Activated CD4-positive, alpha-beta T cell treated with anti-CD3 and anti-CD28 coated beads, Interleukin-2, Interleukin-4, amounts not matched to agents 100 ng/mL and 50 ng/mL, durations not matched to agents 16 hours and 8 hours (primary cell): Measurements from ENCODE around the gene PRPH.
A peak's percentile ranks its signal among the peaks of the same experiment; 100 is the strongest.
"Not testable (repeated sequence)": the region's sequence is repeated elsewhere in the genome, so short reads cannot be mapped to it uniquely, and the experiment has no call there.

ENCODE experiments used
- DNase-seq: peaks from one replicate; pipeline ENCODE4 v3.0.0-alpha.2; 2020; ENCODE audit warnings: low spot score

Gene PRPH

DNA sequence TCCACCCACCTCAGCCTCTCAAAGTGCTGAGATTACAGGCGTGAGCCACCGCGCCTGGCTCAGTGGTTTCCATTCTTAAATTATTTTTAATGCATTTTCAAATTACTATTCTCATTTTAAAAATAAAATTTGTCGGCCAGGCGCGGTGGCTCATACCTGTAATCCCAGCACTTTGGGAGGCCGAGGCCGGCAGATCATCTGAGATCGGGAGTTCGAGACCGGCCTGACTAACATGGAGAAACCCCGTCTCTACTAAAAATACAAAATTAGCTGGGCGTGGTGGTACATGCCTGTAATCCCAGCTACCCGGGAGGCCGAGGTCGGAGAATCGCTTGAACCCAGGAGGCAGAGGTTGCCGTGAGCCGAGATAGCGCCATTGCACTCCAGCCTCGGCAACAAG is 38.8 kb downstream of the PRPH start:
- not testable (repeated sequence) for DNase-seq

DNA sequence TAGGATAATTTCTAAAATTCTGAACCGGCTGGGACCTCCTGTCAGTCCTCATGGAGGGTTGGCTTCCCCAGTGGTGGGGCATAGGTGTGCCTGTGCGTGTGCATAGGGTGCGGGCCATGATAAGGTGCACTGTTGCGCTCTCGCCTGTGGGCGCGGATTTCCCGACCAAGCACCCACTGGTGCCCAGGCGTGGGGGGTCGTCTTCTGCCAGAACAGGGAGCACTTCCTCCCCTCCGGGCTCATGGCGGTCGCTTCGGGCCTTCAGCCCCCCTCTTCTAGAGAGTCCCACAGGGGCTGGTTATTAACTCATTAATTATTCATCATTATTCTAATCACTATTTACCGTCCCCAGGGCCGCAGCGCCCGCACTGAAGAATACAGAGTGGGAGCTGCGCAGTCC is 39.3 kb downstream of the PRPH start:
- no peak for DNase-seq

DNA sequence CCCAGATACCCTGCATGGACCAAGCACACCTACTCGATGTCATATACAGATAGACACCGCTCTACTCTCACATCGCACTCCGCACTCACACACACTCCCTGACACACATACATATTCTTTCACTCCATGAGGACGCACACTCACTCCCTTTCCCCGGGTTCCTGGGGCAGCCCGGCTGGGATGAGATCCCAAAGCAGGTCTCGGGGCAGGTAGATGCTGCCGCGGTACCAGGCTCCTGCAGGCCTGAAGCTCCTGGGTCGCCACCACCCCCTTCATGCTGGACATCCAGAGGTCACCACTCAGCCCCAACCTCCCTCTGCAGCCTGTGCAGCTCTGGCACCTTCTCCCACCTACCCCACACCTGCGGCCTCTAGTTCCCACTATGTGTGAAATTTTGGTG is 39.7 kb downstream of the PRPH start:
- no peak for DNase-seq

DNA sequence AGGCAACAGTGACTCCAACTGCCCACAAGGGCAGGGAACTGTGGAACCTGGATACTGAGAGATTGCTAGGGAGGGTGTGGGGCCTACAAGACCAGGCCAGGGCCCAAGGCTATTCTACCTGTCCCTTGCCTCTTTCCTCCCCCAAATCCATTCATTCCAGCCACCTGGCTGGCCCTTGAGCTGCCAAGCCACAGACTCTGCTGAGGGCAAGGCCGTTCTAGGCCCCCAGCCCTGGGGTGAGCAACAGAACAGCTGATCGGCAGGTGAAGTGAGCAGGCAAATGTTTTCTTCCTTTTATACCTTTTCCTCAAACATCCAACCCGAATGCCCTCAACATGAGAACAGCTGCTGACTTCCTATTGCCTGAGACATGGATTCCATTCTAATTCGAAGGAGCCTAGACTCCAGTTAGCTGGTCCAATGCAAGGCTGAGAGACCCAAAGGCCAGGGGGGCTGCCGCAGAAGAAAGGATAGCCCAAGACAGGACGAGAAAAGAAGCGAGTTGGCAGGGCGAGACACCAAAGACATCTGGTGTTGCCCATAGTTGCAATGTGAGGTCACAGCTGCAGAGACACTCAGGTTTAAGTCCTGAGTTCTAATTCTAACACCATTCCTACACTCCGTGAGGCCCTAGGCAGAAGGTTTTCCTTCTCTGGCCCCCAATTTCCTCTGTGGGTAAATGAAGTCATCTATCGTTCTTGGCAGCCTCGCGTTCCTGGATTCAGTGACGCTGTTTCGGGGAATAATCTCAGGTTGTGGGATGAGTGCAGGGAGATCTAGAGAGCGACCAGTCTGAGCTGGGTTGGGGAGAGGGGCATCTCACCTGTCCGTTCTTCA is 40.4 kb downstream of the PRPH start:
- DNase-seq = no peak

DNA sequence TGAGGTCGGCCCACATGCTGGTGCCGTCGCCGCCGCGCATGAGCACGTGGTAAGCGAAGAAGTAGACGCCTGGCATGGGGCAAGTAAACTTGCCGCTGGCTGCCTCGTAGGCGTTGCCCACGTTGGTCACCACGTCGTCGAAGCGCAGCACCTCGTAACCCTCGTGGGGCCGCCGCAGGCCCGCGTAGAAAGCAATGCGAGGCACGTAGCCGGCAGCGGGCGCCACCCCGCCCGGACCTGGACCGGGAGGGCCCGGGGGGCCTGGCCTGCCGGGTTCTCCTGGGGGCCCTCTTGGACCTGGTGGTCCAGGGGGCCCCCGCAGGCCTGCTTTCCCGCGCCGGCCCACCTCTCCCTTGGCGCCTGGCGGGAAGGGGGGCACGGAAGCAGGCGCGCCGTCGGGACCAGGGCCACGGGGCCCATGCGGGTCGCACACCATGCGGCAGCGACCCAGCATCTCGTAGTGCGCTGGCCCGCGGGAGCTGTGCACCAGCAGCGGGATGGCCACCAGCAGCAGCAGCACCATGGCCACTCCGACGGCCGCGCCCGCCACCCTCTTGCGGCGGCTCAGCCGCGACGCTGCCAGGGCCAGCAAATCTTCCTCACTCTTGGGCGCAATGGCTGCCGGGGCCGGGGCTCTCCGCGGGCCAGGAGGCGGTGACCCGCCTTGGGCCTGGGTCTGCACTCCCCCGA is 41.2 kb downstream of the PRPH start:
- no peak for DNase-seq

DNA sequence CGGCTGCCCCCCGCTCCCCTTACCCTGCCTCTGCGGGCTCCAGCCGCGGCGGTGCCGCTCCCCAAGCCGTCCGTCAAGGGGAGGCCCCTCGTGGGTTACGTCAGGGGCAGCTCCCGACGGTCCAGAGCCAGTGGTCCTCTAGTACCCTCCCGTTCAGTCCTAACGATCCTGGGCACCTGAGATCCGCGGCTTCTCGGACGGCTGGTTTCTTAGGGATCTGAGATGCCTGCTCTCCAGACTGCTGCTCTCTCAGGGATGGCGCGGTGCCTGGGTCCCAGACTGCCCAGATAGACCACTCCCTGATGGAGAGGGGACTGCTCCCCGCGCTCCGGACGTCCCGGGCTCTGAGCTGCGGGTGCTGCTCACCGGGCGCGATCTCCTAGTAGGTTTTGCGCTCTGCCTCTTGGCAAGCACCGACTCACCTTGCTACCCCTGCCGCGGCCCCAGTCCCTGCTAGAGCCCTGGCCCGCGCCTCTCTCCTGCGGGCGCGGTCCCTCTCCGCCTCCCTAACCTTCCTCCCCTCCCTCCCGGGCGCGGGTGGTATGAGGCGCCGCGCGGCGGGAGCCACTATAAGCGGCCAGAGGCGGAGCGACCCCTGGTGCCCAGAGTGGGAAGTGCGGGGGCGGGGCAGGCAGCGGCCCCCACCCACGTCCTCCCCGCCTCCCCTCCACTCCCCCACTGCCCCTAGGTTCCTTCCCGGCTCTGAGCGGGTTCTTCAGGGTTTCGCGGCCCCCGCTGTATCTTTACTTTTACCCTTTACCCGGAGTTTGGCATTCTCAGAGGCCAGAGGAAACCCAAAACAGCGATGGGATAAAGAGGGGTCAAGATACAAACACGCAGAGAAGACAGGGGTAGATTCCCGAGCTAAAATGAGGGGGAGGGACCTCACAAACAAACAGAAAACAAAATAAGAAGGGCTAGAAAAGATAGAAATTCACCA is 42.0 kb downstream of the PRPH start, which contains the start of gene C1QL4:
Gene C1QL4, minus strand, starts transcription at position 544 of the 940 bp plus-strand sequence. CDS start 711 bp downstream, outside the sequence.
- peak; percentile 85 for DNase-seq

DNA sequence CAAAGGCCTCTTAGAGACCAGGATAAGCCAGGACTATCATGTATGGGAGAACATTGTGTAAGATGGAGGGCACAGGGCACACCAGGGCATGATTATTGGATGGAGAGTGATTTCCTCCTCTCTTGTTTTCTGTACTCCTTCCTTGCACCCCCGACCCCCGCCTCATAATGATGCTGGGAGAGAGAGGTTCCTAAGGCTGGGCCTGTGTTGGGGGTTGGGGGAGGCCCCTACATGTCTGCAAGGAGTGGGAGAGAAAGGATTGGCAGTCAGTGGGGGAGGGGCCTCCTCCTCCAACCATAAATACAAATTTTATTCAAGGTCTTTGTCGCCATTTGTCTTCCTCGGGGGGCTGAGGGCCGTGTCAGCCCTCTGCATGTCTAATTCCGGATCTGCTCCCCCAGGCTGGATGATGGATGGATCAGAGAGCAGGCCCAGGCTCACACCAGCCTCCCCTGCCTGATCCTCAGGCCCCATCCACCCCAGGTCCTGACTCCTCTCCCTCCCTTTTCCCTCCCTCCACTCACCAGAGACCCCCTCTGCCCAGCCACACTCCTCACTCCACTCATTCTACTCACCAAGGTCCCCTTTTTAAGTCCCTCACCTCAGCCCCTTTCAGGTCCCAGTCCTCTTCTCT is 44.0 kb downstream of the PRPH start:
- no peak for DNase-seq

DNA sequence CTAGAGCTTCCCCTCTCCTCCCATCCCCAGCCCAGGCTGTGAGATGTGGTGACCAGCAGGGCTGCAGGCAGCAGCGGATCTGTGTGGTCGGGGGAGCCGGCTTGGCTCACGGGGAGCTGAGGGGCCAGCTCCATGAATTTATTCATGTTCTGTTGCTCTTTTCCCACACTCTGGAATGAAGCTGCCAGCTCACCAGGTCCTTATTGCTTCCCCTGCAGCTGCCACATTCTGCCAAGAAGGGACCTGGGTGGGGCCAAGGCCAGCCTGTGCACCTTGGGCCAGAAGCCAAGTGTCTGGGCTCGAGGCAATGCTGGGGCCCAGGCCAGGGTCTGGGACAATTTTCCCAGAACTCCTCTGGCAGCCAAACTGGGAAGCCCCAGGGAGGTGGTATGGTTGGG is 44.5 kb downstream of the PRPH start:
- no peak for DNase-seq

DNA sequence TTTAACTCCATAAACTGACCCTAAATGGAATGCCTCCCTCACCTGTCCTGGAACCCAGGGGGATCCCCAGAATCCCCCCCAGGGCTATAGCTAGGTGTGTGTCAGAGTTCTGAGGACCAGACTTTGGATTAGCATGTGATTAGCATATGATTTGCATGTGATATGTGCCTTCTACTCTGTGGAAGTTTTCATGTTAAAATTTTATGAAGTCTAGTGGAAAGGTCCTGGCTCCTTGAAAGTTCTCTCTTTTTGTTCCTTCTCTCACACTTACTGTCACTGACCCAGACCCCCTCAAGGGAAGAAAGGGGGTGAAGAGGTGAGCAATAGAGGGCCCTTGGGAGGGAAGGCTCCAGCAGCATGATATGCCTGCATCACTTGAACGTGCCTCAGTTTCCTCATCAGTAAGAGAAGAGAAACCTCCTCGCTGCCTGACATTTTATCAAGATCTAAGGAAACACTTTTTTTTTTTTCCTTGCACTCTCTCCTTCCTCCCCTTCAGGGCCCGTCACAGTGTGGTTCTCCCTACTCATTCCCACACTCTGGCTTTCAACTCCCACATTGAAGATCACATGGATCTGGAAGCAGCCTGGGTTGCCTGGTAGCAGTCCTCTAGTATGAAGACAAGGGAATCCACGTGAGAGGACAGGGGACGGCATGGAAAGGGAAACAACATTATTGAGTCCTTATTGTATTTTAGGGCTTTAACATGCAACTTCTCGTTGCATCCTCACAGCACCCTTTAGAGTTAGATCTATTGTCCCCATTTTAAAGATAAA is 45.3 kb downstream of the PRPH start:
- DNase-seq = no peak

DNA sequence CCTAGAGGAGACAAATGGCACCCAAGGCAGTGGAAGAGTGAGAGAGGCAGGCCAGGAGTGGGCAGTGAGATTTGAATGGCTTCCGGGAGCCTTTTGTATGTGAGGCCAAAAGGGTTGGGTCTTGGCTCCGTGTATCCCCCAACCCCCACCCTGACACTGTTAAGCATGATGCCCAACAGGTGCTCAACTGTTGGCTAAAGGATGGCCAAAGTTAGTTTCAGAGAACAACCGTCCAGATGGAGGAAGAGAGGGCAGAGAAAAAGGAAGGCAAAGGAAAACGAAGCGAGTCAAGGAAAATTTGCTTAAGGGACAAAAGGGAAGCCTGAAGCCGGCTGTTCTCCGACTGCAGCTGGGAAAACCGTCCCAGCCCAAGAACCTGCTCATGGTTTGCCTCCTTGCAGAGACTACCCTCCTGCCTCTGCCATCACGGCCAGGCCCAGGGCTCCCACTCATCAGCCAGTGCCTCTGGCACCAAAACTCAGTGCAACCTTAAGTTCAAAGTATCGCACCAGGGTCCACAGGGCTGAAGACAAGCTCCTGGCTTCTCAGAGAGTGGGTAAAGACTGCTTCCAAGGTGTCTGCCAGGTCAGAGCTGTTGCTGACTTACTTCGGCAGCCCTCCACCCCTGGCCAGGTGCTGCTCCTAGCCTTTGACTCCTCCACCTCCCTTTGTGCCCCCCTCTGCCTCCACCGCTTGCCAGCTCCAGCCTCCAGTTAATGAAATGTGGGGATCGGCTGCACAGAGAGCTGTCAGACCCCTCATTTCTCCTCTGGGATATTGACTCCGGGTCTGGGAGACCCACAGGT is 46.2 kb downstream of the PRPH start:
- DNase-seq = no peak

DNA sequence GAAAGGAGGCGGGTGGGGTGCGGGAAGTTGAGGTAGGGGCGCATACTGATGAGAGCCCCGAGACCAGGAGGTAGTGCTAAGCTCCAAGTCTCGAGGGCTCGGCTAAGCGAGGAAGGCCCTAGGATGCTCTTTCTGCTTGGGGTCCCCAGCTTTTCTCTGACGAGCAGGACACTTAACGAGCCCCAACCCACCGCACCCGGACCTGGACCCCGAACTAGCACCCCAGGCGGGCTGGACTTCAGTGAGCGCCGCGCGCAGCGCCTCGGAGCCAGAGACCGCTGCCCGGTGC is 46.8 kb downstream of the PRPH start:
- no peak for DNase-seq

DNA sequence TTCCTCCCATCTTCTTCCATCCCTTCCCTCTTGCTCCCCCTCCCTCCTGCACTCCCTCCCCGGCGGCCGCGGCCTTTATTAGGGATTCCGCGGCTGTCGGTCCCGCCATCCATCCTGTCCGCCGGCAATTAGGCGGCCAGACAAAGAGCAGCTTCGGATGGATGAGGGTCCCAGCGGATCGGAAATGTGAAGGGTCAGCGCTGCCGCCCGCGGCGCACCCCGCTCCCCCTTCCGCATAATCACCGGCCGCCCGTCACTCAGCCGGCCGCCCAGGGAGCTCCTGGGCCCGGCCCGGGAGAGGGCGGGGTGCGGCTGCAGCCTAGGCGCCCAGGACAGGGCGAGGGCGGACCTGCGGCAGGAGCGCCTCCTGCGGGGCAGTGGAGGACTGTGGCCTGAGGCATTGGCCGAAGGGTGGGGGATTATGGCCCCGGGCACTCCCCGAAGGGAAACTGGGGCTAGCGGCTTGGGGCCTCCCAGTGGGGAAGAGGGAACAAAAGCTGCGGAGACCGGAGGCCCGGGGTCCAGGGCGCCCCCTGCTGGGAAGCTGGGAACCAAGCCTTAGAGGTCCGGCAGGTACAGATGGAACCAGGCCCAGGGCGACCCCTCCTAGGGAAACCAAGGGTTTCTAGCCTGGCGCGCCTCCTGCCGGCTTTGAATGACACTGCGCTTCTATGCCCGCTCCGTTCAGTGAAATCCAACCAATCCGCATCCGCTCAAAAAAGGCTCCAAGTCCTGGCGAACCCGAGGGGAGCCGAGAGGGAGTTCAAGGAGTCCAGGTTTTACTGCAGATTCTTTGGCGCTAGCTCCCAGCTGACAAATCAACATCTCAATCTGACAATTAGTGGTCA is 47.3 kb downstream of the PRPH start:
- peak; percentile 89 for DNase-seq

DNA sequence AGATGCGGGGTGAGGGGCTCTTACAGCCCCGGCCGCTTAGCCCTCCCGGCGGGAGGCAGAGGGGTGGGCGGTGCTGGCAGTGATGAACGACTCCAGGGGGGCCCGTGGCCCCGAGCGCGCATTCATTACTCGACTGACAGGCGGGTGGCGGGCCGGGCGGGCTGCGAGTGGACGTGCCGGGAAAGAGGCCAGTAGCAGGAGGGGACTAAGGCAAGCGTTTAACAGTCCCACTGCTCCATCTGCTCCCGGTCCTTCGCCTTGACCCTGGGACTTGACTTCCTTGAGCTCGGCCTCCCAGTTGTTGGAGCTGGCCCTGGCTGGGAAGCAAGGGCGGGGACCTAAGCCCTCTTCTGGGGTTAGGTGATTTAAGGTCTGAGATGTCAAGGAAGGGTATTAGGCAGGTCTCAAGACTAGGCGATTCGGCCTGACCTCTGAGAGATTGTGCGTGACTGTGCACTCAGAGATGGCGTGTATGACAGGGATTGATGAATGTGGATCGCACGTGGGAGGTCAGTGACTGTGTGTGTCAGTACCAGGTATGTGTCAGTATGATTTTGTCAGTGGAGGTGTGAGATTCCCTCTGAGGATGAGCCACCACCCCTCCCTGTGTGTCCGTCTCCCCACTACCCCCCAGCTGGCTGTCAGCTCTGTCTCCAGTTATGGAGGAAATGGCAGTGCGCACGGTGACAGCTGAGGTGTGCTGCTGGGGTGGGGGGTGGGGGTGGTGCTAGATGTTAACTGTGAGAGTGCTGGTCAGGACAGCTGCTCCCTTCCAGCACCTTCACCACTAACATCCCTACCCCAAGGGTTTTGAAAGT is 48.2 kb downstream of the PRPH start:
- DNase-seq = no peak

DNA sequence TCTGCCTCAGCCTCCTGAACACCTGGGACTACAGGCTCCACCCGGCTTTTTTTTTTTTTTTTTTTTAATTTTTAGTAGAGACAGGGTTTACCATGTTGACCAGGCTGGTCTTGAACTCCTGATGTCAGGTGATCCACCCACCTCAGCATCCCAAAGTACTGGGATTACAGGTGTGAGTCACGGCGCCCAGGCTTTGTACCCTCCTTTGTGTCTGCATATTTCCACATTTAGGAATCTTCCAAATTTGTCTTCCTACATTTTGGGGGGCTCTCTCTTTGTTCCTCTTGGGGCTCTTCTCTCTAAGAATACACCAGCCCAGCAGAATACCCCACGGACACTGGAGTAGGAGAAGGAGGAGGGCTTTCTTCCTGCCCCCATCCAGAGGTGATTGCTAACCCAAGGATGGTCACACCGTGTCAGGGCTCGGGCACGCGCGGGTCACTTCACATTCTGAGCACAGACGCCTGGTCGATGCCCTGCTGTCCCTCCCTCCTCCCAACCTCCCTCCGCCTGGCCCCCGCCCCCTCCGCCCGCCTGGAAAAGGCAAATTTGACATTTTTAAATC is 49.6 kb downstream of the PRPH start:
- no peak for DNase-seq

DNA sequence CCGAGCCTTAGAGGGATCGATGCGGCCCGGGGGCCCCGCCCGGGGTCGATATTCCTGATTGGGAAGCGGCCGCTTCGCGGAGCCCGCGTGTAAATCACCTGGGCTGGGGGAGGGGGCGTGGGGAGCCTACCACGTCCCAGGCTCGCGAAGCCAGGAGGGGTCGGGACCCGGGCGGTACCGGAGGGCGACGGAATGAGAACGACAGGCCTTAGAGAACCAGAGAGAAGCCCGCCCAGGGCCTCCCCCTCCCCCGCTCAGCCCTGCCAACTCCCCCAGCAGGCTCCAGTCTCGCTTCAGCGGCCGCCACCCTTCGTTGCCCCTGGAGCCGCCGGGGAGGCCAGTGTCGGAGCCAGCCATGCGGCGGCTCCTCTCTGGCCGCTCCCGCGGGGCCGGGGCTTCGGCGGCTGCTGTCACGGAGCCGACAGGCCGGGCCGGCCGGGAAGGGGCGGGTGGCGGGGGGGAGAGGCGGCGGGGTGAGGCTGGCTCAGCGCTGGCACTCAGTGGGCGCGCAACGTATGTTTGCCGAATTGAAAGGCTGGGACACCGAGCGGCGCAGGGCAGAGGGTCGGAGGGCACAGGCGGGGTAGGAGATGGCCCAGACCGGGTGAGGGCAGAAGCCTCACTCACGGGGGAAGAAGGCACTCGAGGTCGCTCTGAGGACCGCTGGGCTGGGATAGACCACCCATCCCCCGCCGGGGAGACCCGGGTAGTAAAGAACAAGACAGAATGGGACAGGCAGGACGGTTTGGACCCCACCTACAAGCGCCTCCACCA is 50.3 kb downstream of the PRPH start:
- no peak for DNase-seq

DNA sequence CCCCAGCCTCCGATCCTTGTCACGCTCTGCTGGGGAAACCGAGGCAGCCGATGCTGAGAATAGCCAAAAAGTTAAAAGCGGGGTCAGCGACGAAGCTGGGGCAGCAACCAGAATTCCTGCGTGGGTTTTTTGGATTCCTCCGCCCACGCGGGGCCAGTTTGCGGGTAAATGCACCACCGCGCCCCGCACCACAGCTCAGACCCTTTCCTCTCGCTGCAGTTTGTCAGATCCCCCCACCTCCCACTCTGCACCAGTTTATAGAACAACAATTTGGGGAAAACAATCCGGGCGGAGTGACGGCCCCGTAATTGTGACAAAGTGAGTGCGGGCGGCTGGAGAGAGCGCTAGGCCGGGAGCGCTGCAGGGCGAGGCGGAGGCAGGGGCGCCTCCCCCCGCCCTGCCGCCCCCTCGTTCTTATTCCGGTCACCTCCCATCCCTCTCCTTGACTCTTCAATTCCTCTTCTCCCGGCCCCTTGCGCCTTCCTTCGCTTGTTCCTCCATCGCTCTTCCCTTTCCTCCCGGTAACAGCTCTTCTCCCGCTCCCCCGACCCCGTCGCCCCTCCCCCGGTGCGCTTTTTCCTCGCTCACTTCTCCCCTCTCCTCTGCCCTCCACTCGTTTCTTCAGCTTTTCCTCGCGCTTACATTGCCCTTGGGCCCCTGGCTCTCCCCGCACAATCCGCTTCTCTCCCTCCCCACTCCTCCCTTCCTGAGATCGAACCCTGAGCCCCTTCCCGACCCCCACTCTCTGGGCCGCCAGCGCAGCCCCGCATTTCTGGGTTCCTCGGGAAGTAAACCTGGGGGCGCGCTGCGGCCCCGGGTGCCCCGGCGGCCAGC is 51.1 kb downstream of the PRPH start:
- no peak for DNase-seq
